Thoracic aorta endothelial cell (primary cell): ENCODE data around the gene RBKS. TPM values are rescaled to one million over a fixed set of nuclear protein-coding genes. Genes with fewer than 3 reads are reported as not detected.

ENCODE experiments used
- total RNA-seq: library from RNA; depleted of rRNA; stranded (reverse); fragments of >200 nt; gene quantifications from 2 replicates; pipeline ENCODE4 v1.2.3, GENCODE V29; 2012

The RBKS gene
- 0.40 and 0.79 TPM in 2 replicates for total RNA-seq

GRCh38 chr2:27890146-27890923 is at the start of gene RBKS, which contains the start of gene BABAM2:
Gene RBKS (minus strand): TSS chr2:27890387. CDS start chr2:27890345, 42 bp downstream.
Gene BABAM2 (plus strand): TSS chr2:27890729. CDS start chr2:27894557, 3,828 bp downstream.

DNA sequence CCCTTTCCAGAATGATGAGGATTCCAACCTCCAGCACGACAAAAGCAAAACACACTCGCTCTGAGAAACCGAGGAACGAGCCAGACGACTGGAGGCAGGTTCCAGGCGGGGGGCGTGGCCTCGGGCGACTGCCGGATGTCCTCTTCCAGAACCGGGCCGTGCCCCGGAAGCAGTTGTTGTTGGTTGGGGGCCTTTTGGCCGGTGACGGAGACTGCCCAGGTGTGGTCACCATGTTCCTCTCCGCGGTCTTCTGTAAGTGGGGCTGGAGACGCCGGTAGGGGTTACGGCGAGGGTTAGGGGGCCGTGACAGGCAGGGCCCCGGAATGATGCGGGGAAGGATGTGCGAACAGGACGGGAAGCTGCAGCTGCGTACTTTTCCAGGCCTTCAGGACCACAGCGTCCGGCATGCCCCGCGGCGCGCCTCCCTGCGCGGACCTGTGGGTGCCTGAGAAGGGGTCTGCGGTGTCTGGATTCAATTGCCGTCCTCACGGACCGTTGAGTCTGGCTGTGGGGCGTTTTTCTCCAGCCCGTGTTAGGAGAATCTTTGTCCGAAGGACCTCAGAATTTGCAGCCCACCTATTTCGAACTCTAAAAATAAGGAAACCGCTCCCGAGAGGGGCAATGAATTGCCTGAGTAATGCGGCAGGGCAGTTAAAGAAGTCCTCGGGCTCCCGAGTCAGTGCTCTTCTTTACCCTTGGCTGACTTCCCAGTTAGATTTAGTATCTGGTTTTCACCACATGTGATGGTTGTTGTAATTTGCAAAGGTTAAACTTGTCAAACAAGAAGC is 118.4 kb downstream of the RBKS start, which contains the start of gene MRPL33:
TSS of gene MRPL33 (plus strand) at position 172 of the 788 bp plus-strand sequence. CDS start at position 231, 59 bp downstream.

Other genes with a start within 250 kb of the RBKS start
- gene SUPT7L, start 226.8 kb downstream of the RBKS start, total RNA-seq: 28.7 and 29.9 TPM in 2 replicates
- 41.9 and 42.4 TPM in 2 replicates for gene SLC4A1AP, start 226.5 kb downstream of the RBKS start, total RNA-seq
- gene MRPL33, start 118.7 kb downstream of the RBKS start, total RNA-seq: 136 and 151 TPM in 2 replicates
- 27.9 TPM in 2 replicates for gene BABAM2, start 342 bp upstream of the RBKS start, total RNA-seq